Hepatocyte (in vitro differentiated cells): ENCODE measurements around the gene KLC1.

Source experiments
- CTCF ChIP-seq: fragments of 200-600 bp; sonication (generic); IDR thresholded peaks from 2 replicates; pipeline ENCODE4 v1.5.1; 2016; ENCODE audit warnings: antibody characterized with exemption, mild to moderate bottlenecking; ENCODE audit not compliant: poor library complexity
- EZH2phosphoT487 ChIP-seq: fragments of 200-600 bp; sonication (generic); IDR thresholded peaks from one replicate; pipeline ENCODE4 v1.6.1; 2018; ENCODE audit warnings: antibody characterized with exemption, mild to moderate bottlenecking, low read depth, moderate library complexity; ENCODE audit not compliant: unreplicated experiment, severe bottlenecking

GRCh38 chr14:103716899-103717411 is 87.9 kb downstream of the KLC1 start:
- TF ChIP-seq CTCF (no peak), EZH2phosphoT487 (no peak)
